Esophagus squamous epithelium (tissue), 4 donors: ENCODE measurements around the gene MEF2B.

Source experiments
- CTCF ChIP-seq, 6 experiments: fragments of 450-650 bp in 4 of 6; fragments of 200-600 bp in 2 of 6; sonication (generic) in 2 of 6; IDR thresholded peaks; one replicate each; pipeline ENCODE4 v1.5.1; 2016 to 2019; ENCODE audit warnings: antibody characterized with exemption in 6 of 6, mild to moderate bottlenecking in 4 of 6, moderate library complexity in 4 of 6
- POLR2A ChIP-seq, 4 donors: fragments of 450-650 bp; IDR thresholded peaks; one replicate each; pipeline ENCODE4 v1.6.1; 2017; ENCODE audit warnings: antibody characterized with exemption in 4 of 4, mild to moderate bottlenecking in 4 of 4, moderate library complexity in 3 of 4

GRCh38 chr19:19186742-19187141, 16.7 kb upstream of the MEF2B start:
- TF ChIP-seq CTCF (IDR thresholded peaks at IDR 0.05), result no peak
- no peak for TF ChIP-seq POLR2A (IDR thresholded peaks at IDR 0.05)
